GM12891 (cell line): ENCODE results near the gene ZNF445.
"Not testable (repeated sequence)": the region's sequence is repeated elsewhere in the genome, so short reads cannot be mapped to it uniquely, and the experiment has no call there.

Experiments used
- DNase-seq: peaks from one replicate; pipeline ENCODE4 v3.0.0; 2011; ENCODE audit warnings: low spot score; ENCODE audit not compliant: insufficient read length
- FAIRE-seq: peaks from 2 replicates; lab custom pipeline; 2011; peaks lifted over from hg19 to GRCh38; lab: Jason Lieb, UNC
- PAX5 ChIP-seq: IDR thresholded peaks from 2 replicates; pipeline ENCODE4 v1.6.1; 2011; ENCODE audit warnings: low read length, moderate library complexity, mild to moderate bottlenecking; ENCODE audit not compliant: insufficient read depth, severe bottlenecking
- POLR2A ChIP-seq: IDR thresholded peaks from 2 replicates; pipeline ENCODE4 v1.6.1; 2011; ENCODE audit warnings: low read depth, low read length, control low read depth
- POLR2AphosphoS5 ChIP-seq: IDR thresholded peaks from 2 replicates; pipeline ENCODE4 v1.6.1; 2011; ENCODE audit warnings: low read depth, low read length, control low read depth
- POU2F2 ChIP-seq: IDR thresholded peaks from 2 replicates; pipeline ENCODE4 v1.6.1; 2011; ENCODE audit warnings: low read depth, mild to moderate bottlenecking, control low read depth, low read length, moderate library complexity
- SPI1 ChIP-seq: IDR thresholded peaks from 2 replicates; pipeline ENCODE4 v1.6.1; 2011; ENCODE audit warnings: low read depth, low read length, control low read depth
- TAF1 ChIP-seq: IDR thresholded peaks from 2 replicates; pipeline ENCODE4 v1.6.1; 2011; ENCODE audit warnings: low read depth, low read length, control low read depth

Gene ZNF445

GRCh38 chr3:44506961-44507360, 29.5 kb upstream of the ZNF445 start:
- no peak for DNase-seq
- FAIRE-seq: no peak
- TF ChIP-seq POLR2AphosphoS5: no peak
- TF ChIP-seq TAF1: no peak
- no peak for TF ChIP-seq PAX5
- no peak for TF ChIP-seq SPI1
- no peak for TF ChIP-seq POU2F2
- no peak for TF ChIP-seq POLR2A

DNA sequence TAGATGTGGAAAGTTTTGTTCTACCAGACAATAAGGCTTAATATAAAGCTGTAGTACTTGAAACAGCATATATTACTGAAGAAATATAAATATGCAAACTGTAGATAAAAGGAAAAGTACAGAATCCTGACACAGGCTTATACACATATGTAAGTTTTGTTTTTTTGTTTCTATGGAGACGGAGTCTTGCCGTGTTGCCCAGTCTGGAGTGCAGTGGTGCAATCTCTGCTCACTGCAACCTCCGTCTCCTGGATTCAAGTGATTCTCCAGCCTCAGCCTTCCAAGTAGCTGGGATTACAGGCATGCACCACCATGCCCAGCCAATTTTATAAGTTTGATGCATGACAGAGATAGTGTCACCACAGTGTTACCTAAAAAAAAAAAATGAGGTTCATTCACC, 29.1 kb upstream of the ZNF445 start:
- no peak for DNase-seq
- TF ChIP-seq SPI1 (no peak), TAF1 (no peak), POU2F2 (no peak), POLR2A (no peak), POLR2AphosphoS5 (no peak), PAX5 (no peak)
- no peak for FAIRE-seq

DNA sequence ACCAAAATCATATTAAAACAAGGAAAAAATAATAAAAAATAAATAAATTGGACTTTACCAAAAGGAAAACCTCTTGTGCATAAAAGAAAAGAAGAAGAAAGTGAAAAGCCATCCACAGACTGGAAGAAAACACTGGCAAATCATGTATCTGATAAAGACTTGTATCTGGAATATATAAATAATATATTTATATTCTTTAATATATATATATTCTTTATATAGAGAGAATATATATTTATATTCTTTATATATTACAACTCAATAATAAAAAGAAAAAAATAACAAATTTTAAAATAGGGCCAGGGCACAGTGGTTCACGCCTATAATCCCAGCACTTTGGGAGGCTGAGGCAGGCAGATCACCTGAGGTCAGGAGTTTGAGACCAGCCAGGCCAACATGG, 27.1 kb upstream of the ZNF445 start:
- DNase-seq (no peak), FAIRE-seq (no peak)
- TF ChIP-seq SPI1 (no peak), POLR2AphosphoS5 (no peak), TAF1 (no peak), POU2F2 (no peak), PAX5 (no peak)

- not testable (repeated sequence) for DNase-seq
- FAIRE-seq: peak; percentile 67
These were observed 25.7 kb upstream of the ZNF445 start for GRCh38 chr3:44503178-44503577.

GRCh38 chr3:44501971-44502370, 24.5 kb upstream of the ZNF445 start:
- no peak for FAIRE-seq
- DNase-seq: no peak
- TF ChIP-seq POLR2AphosphoS5: no peak
- no peak for TF ChIP-seq TAF1
- TF ChIP-seq SPI1: no peak
- no peak for TF ChIP-seq PAX5
- no peak for TF ChIP-seq POLR2A
- TF ChIP-seq POU2F2: no peak

DNA sequence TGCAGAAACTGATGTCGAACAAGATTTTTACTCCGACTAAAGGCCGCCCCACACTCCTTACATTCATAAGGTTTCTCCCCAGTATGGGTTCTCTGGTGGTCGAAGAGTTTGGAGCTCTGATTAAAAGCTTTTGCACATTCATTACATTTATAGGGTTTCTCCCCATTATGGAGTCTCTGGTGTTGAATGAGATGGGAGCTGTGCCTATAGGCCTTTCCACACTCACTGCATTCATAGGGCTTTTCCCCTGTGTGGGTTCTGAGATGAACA, 22.4 kb upstream of the ZNF445 start:
- not testable (repeated sequence) for FAIRE-seq, DNase-seq

- DNase-seq (no peak), FAIRE-seq (no peak)
- TF ChIP-seq POLR2AphosphoS5 (no peak), PAX5 (no peak), SPI1 (no peak), POU2F2 (no peak), POLR2A (no peak), TAF1 (no peak)
These were observed 21.9 kb upstream of the ZNF445 start for GRCh38 chr3:44499149-44499898.

- FAIRE-seq: no peak
- TF ChIP-seq POU2F2 (no peak), POLR2A (no peak), POLR2AphosphoS5 (no peak), SPI1 (no peak), TAF1 (no peak), PAX5 (no peak)
- DNase-seq: no peak
These were observed 18.4 kb upstream of the ZNF445 start for GRCh38 chr3:44495636-44496415.

DNA sequence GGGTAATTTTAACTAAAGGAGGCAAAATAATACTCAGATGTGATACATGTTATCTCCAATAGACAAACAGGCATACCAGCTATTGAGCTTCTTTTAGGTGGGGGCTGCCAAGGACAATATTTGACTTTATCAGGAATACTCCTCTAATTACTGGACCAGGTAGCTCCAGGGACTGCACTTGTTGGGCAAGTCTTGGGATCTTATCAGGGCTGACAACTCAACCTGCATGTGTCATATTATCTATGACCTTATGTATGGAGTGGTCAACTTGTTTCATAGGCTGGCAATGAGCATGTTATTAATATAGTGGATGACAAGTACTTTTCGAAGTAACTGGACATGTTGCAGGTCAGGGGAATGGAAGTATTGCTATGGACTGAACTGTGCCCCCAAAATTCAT, 15.0 kb upstream of the ZNF445 start:
- TF ChIP-seq PAX5 (no peak), SPI1 (no peak), TAF1 (no peak), POLR2AphosphoS5 (no peak), POU2F2 (no peak), POLR2A (no peak)
- FAIRE-seq (no peak), DNase-seq (no peak)

- FAIRE-seq (no peak), DNase-seq (no peak)
- TF ChIP-seq POU2F2 (no peak), SPI1 (no peak), POLR2A (no peak), TAF1 (no peak), POLR2AphosphoS5 (no peak), PAX5 (no peak)
These were observed 5.3 kb upstream of the ZNF445 start for GRCh38 chr3:44482721-44483120.
